Stimulated activated CD8-positive, alpha-beta memory T cell treated with anti-CD3 and anti-CD28 coated beads, Interleukin-7, amount 100 ng/mL, for 48 hours (primary cell): ENCODE data around the gene CEP131.
"Not testable (repeated sequence)": the region's sequence is repeated elsewhere in the genome, so short reads cannot be mapped to it uniquely, and the experiment has no call there.

Experiments
- DNase-seq, 2 donors: peaks; one replicate each; pipeline ENCODE4 v3.0.0-alpha.2; 2020; ENCODE audit warnings: low read depth in 1 of 2; ENCODE audit errors: extremely low read depth in 1 of 2

Gene CEP131

GRCh38 chr17:81228834-81229665 lies 6.3 kb upstream of the CEP131 start:
- no peak for DNase-seq

- DNase-seq, result no peak
Observed at GRCh38 chr17:81228420-81228819, 5.7 kb upstream of the CEP131 start.

- DNase-seq, result not testable (repeated sequence)
Observed at GRCh38 chr17:81227630-81228029, 4.9 kb upstream of the CEP131 start.

- DNase-seq, result no peak
Observed at GRCh38 chr17:81223762-81224130, 981 bp upstream of the CEP131 start.

GRCh38 chr17:81222620-81222905 lies 202 bp downstream of the CEP131 start:
- no peak for DNase-seq

- no peak for DNase-seq
Observed at GRCh38 chr17:81221842-81222619, 734 bp downstream of the CEP131 start.

- DNase-seq, result no peak
Observed at GRCh38 chr17:81221371-81221841, 1.4 kb downstream of the CEP131 start.

GRCh38 chr17:81219476-81220180 lies 3.1 kb downstream of the CEP131 start:
- no peak for DNase-seq

GRCh38 chr17:81218991-81219390 lies 3.8 kb downstream of the CEP131 start:
- DNase-seq, result no peak

GRCh38 chr17:81218459-81218858 lies 4.3 kb downstream of the CEP131 start:
- DNase-seq, result no peak

- no peak for DNase-seq
Observed at GRCh38 chr17:81217491-81217890, 5.3 kb downstream of the CEP131 start.

GRCh38 chr17:81213978-81214377 lies 8.8 kb downstream of the CEP131 start:
- no peak for DNase-seq

GRCh38 chr17:81212365-81212764 lies 10.4 kb downstream of the CEP131 start:
- no peak for DNase-seq

GRCh38 chr17:81210868-81211267 lies 11.9 kb downstream of the CEP131 start:
- DNase-seq, result no peak

- no peak for DNase-seq
Observed at GRCh38 chr17:81210466-81210865, 12.3 kb downstream of the CEP131 start.

- DNase-seq, result no peak
Observed at GRCh38 chr17:81209141-81209540, 13.6 kb downstream of the CEP131 start.

- no peak for DNase-seq
Observed at GRCh38 chr17:81208651-81209050, 14.1 kb downstream of the CEP131 start.

GRCh38 chr17:81207610-81208581 lies 14.9 kb downstream of the CEP131 start:
- DNase-seq, result no peak

GRCh38 chr17:81206657-81207056 lies 16.1 kb downstream of the CEP131 start:
- no peak for DNase-seq

GRCh38 chr17:81206166-81206565 lies 16.6 kb downstream of the CEP131 start:
- no peak for DNase-seq
